ENCODE data around the gene MCM8.

GRCh38 chr20:5973172-5973571 lies 22.7 kb downstream of the MCM8 start:
- no peak for TF ChIP-seq CTCF (IDR thresholded peaks at IDR 0.05)
- TF ChIP-seq POLR2A (IDR thresholded peaks at IDR 0.05): no peak
